ENCODE data around the gene LCN10.

LCN10 gene

DNA sequence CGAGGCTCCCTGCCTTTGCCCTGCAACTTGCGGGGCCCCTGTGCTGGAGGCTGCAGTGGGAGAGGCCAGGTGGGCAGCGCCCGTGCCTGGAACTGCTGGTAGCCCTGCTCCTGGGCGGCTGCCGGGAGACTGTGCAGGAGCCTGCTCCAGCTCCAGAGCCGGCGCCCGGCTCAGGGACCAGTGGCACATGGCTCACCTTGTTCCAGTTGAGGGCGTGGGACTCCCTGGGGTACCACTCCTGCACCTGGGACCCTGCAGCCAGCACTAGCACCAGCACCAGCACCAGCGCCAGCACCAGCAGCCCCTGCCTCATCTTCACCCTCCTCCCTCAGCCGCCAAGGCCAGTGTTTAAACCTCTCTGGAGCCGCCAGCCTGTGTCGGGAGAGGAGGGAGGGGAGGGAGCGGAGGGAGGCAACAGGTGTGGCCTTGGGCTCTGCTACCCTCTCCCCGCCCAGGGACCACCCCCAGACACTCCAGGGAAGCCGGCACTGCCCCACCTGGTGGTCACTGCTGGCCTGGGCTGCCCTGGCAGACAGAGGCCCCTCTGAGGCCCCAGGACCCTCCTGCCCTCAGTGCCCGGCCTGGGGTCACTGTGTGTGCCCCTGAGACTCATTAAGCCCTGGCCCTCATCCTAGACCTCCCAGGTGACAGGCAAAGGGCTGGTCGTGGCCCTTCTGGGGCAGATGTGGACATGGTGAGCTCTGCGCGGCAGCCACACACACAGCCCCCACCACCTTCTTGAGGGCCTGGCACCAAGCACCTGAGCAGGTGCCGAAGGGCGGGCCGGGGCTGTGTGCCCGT is at the start of gene LCN10:
Gene LCN10 (minus strand): TSS at position 350 of the 801 bp plus-strand sequence. CDS start 37 bp downstream, at position 313.
- Histone ChIP-seq H3K36me3 (replicated peaks; ENCODE audit: low read depth, low read length) (no peaks in the 10 kb centered on the region), H3K27me3 (ENCODE audit: low read depth, low read length) (peaks cover 19% of the 10 kb centered on the region), H3K9me3 (ENCODE audit: insufficient read depth, low read length) (no peaks in the 10 kb centered on the region), H3K9ac (ENCODE audit: low read length) (no peak within 1 kb of the TSS), H3K4me2 (ENCODE audit: low read length) (no peak within 1 kb of the TSS), H3K79me2 (ENCODE audit: low read length) (no peaks in the 10 kb centered on the region), H3K4me1 (ENCODE audit: low read length) (no peaks in the 10 kb centered on the region), H3K4me3 (ENCODE audit: low read length) (no peak within 1 kb of the TSS), H2AFZ (ENCODE audit: low read depth, low read length) (no peak within 1 kb of the TSS), H4K20me1 (ENCODE audit: insufficient read depth, low read length) (no peaks in the 10 kb centered on the region), H3K27ac (ENCODE audit: low read length) (no peak within 1 kb of the TSS)
- TF ChIP-seq EZH2phosphoT487 (IDR thresholded peaks at IDR 0.05; ENCODE audit: low read depth): no peak
- peak; percentile 21; the same call in 1 of the 2 replicates for TF ChIP-seq CTCF (IDR thresholded peaks at IDR 0.05; ENCODE audit: low read depth, low read length)

DNA sequence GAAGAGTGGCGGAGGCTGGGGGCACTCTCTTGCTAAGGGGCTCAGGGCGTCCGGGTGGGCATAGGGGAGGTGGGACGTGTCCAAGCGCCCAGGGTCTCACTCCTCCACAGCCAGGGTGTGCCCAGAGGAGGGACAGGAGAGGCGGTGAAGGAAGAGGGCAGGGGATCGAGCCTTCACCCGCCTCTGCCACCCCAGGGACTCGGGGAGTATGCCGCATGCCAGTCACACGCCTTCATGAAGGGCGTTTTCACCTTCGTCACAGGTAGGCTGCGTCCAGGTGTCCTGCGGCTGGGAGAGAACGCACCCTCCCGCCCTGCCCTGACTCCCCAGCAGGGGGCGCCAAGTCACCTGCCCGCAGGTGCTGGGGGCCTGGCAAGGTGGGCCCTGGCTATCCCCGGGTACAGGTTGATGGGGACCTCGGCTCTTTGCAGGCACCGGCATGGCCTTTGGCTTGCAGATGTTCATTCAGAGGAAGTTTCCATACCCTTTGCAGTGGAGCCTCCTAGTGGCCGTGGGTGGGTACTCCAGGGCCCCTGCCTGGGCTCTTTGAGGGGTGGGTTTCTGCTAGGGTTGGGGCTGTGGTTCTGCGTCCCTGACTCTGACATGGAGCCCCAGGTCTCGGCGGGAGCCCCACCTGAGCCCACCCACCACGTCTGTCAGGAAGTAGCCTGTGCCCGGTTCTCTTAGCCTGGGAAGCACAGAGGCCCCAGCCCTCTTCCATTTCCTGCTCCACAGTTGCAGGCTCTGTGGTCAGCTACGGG is 49.0 kb upstream of the LCN10 start:
- H3K4me1 ChIP-seq (ENCODE audit: low read length): peaks cover 43% of the 10 kb centered on the region
- peak overlapping the region; percentile 88 for H3K4me3 ChIP-seq (ENCODE audit: low read length)
- H2AFZ ChIP-seq (ENCODE audit: low read depth, low read length): no peak overlapping the region
- no peaks in the 10 kb centered on the region for H3K9me3 ChIP-seq (ENCODE audit: insufficient read depth, low read length)
- H3K4me2 ChIP-seq (ENCODE audit: low read length): peak overlapping the region; percentile 79
- H3K79me2 ChIP-seq (ENCODE audit: low read length): no peaks in the 10 kb centered on the region
- peak overlapping the region; percentile 92 for H3K9ac ChIP-seq (ENCODE audit: low read length)
- H3K27ac ChIP-seq (ENCODE audit: low read length): peak overlapping the region; percentile 72
- H3K27me3 ChIP-seq (ENCODE audit: low read depth, low read length): peaks cover 16% of the 10 kb centered on the region
- no peaks in the 10 kb centered on the region for H4K20me1 ChIP-seq (ENCODE audit: insufficient read depth, low read length)
- TF ChIP-seq EZH2phosphoT487 (IDR thresholded peaks at IDR 0.05; ENCODE audit: low read depth): no peak
- peak; percentile 99 for TF ChIP-seq CTCF (IDR thresholded peaks at IDR 0.05; ENCODE audit: low read depth, low read length)
- peaks cover 6% of the 10 kb centered on the region for H3K36me3 ChIP-seq (replicated peaks; ENCODE audit: low read depth, low read length)

DNA sequence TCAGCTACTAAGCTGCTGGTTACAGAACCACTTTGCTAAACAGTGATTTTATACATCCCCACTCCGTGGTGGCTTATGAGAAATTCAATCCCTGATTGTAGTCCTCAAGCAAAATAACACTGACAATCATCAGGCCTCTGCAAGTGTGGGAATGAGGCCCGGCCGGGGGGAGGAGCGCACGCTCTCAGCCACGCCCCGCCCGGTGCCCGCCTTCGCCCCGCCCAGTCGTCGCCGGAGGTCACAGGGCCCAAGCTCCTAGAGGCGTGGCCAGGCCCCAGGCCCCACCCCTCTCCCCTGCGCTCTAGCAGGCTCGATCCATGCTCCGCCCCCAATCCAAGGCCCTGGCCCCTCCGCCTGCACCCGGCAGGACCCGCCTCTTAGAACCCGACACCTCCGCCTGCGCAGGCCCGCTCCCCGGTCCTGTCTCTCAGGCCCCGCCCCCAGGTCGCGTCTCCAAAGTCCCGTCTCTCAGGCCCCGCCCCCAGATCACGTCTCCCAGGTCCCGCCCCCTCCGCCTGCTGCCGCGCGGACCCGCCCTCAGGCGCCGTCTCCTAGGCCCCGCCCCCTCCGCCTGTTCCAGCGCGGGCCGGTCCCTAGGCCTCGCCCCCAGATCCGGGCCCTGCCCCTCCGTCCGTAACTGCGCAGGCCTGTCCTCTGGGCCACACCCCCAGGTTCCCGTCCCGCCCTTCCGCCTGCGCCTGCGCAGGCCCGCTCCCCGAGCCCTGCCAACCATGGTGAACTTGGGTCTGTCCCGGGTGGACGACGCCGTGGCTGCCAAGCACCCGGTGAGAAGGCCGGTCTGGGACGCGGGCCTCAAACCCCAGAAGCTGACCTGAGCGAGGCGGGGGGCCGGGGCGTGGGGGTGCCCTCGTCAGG is 48.1 kb upstream of the LCN10 start, which contains the start of gene TMEM141:
Gene TMEM141 (plus strand): TSS at position 705 of the 876 bp plus-strand sequence. CDS start 27 bp downstream, at position 732.
- TF ChIP-seq CTCF (IDR thresholded peaks at IDR 0.05; ENCODE audit: low read depth, low read length) (no peak), EZH2phosphoT487 (IDR thresholded peaks at IDR 0.05; ENCODE audit: low read depth) (no peak)
- Histone ChIP-seq H3K4me1 (ENCODE audit: low read length) (peaks cover 39% of the 10 kb centered on the region), H3K27me3 (ENCODE audit: low read depth, low read length) (peaks cover 11% of the 10 kb centered on the region), H3K9me3 (ENCODE audit: insufficient read depth, low read length) (no peaks in the 10 kb centered on the region), H2AFZ (ENCODE audit: low read depth, low read length) (no peak within 1 kb of the TSS), H3K27ac (ENCODE audit: low read length) (peak within 1 kb of the TSS; percentile 72), H3K4me3 (ENCODE audit: low read length) (peak within 1 kb of the TSS; percentile 88), H3K9ac (ENCODE audit: low read length) (peak within 1 kb of the TSS; percentile 92), H3K36me3 (replicated peaks; ENCODE audit: low read depth, low read length) (peaks cover 6% of the 10 kb centered on the region), H4K20me1 (ENCODE audit: insufficient read depth, low read length) (no peaks in the 10 kb centered on the region), H3K4me2 (ENCODE audit: low read length) (peak within 1 kb of the TSS; percentile 79), H3K79me2 (ENCODE audit: low read length) (no peaks in the 10 kb centered on the region)

Data from OCI-LY3 (cell line).